H1 (cell line): ENCODE results near the gene ZBP1. TPM values are rescaled to one million over a fixed set of nuclear protein-coding genes. Genes with fewer than 3 reads are reported as not detected.

Source experiments
- CEBPB ChIP-seq: IDR thresholded peaks from 2 replicates; pipeline ENCODE4 v1.6.1; 2012; ENCODE audit warnings: low read depth, low read length
- SAP30 ChIP-seq: fragments of 300-600 bp; sonication (generic); IDR thresholded peaks from 2 replicates; pipeline ENCODE4 v1.7.1; 2012; ENCODE audit warnings: low read length, moderate library complexity, mild to moderate bottlenecking, inconsistent platforms; ENCODE audit not compliant: insufficient read depth, insufficient replicate concordance
- polyA plus RNA-seq, 7 experiments: library from polyadenylated mRNA; depleted of rRNA in 3 of 7; stranded (reverse) in 5 of 7; unstranded in 2 of 7; fragments of >200 nt in 5 of 7; fragments of 200-250 nt in 2 of 7; gene quantifications; 1 replicate in 5 of 7; 2 replicates in 1 of 7; 4 replicates in 1 of 7; pipeline versions ENCODE4 v1.2.1 to v1.2.3, GENCODE V29; 2011 to 2013; ENCODE audit warnings: missing spikeins in 2 of 7, mixed read lengths in 2 of 7
- total RNA-seq: library from RNA; stranded (reverse); fragmentation: NEBNext Ultra II Directional; extraction: Animal tissue kit (Norgen Biotek cat#: 25700); gene quantifications from 2 replicates; pipeline ENCODE4 v1.2.1, GENCODE V29; 2021

ZBP1 gene
- total and polyA plus RNA-seq, 2 of the 8 experiments (the other 6 are each of a cell fraction or from before 2014, with no cell fraction given): not detected

DNA sequence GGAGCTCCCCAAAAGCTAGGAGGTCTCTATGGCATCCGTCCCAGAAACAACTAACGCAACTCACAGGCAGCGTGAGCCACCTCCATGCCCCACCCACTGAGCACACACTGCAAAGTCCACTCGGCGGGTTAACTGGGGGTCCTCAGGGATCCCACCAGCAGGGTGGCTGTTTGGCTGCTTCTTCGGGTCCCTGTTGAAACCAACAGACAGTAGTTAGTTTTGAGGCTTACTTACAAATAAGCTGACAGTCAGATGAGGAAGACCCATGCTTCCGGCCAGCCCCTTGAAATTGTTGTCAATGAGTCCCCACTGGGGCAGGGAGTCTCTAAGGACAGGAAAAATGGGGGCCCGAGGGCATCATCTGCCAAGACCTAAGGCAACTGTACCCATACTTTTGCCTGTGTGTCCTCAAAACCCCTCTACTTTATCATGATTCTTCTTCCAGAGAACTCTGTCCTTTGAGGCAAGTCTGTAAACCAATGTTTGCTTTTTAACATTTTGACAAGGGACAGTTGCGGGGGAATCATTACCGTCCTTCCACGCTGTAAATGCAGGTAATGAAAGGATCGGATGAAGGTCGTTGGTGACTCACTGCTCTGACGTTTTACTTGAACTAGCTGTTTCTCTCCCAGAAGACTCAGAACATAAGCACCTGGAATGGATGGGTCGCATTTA lies 61.5 kb downstream of the ZBP1 start (continued):
- TF ChIP-seq CEBPB (no peak), SAP30 (no peak)
